HepG2 (cell line): ENCODE results near the gene ELOVL6. TPM values are rescaled to one million over a fixed set of nuclear protein-coding genes. Genes with fewer than 3 reads are reported as not detected.

ENCODE experiments used
- ATAC-seq: fragments of 200-7000 bp; cut with Tn5 transposase; 3 replicates; pipeline ENCODE4 v1.9.1; 2020; ENCODE audit warnings: mild to moderate bottlenecking, moderate library complexity
- BruUV-seq: library from RNA; stranded (reverse); fragments of 400-500 nt; replicated peaks from 2 replicates; lab custom pipeline; 2021; lab: Mats Ljungman, UMichigan
- CTCF ChIA-PET: fragments of 300-600 bp; formaldehyde crosslinking; extraction: SDS; loops from one replicate; lab custom pipeline; 2021; ENCODE audit warnings: low total read pairs, inconsistent platforms, low intra/inter-chr PET ratio; lab: Yijun Ruan, JAX
- POLR2A ChIA-PET: fragments of 350-600 bp; sonication (Branson Sonifier 250); formaldehyde crosslinking; loops from one replicate; lab custom pipeline; 2020; ENCODE audit warnings: antibody characterized with exemption, inconsistent platforms; lab: Yijun Ruan, JAX
- DNase-seq: peaks from one replicate; pipeline ENCODE4 v3.0.0-alpha.2; 2015; ENCODE audit warnings: low spot score
- FAIRE-seq: peaks from 3 replicates; lab custom pipeline; 2011; peaks lifted over from hg19 to GRCh38; lab: Jason Lieb, UNC
- H2AFZ ChIP-seq: one replicate; pipeline ENCODE4 v1.6.1; 2011; ENCODE audit warnings: low read length, inconsistent platforms
- H3K27ac ChIP-seq: fragments of 300-600 bp; 3 replicates; pipeline ENCODE4 v1.8.0; 2011; ENCODE audit warnings: mixed run types, mild to moderate bottlenecking, mixed read lengths, low read length, inconsistent platforms; ENCODE audit not compliant: insufficient read depth; ENCODE audit errors: extremely low read length
- H3K27me3 ChIP-seq, 2 experiments: fragments of 200-600 bp in 1 of 2; 2 replicates in 1 of 2; 3 replicates in 1 of 2; pipeline versions ENCODE4 v1.6.0 to v1.8.0; 2011; ENCODE audit warnings: low read length in 2 of 2, mild to moderate bottlenecking in 2 of 2, moderate library complexity in 2 of 2, inconsistent platforms in 1 of 2; ENCODE audit not compliant: insufficient read depth in 2 of 2, control insufficient read depth in 1 of 2
- H3K36me3 ChIP-seq, 2 experiments: fragments of 200-600 bp in 1 of 2; replicated peaks in 1 of 2; 2 replicates in 1 of 2; 3 replicates in 1 of 2; pipeline versions ENCODE4 v1.5.1 to v1.8.0; 2011; ENCODE audit warnings: low read length in 2 of 2, inconsistent platforms in 1 of 2; ENCODE audit not compliant: insufficient read depth in 2 of 2, control insufficient read depth in 1 of 2
- H3K4me1 ChIP-seq: 2 replicates; pipeline ENCODE4 v1.5.1; 2012; ENCODE audit warnings: low read length, inconsistent platforms; ENCODE audit not compliant: insufficient read depth
- H3K4me2 ChIP-seq: 2 replicates; pipeline ENCODE4 v1.6.0; 2011; ENCODE audit warnings: low read depth, low read length, inconsistent platforms
- H3K4me3 ChIP-seq, 3 experiments: fragments of 200-600 bp in 1 of 3; sonication (generic), shearing (Covaris generic) in 1 of 3; replicated peaks in 1 of 3; 2 replicates each; pipeline ENCODE4 v1.5.1; 2011 to 2016; ENCODE audit warnings: low read length in 3 of 3, inconsistent platforms in 2 of 3, low read depth in 2 of 3, mild to moderate bottlenecking in 2 of 3, control low read depth in 1 of 3, mixed read lengths in 1 of 3; ENCODE audit not compliant: insufficient read depth in 1 of 3
- H3K79me2 ChIP-seq: one replicate; pipeline ENCODE4 v1.6.1; 2011; ENCODE audit warnings: low read length, inconsistent platforms; ENCODE audit not compliant: insufficient read depth
- H3K9ac ChIP-seq: 2 replicates; pipeline ENCODE4 v1.6.0; 2011; ENCODE audit warnings: mild to moderate bottlenecking, low read depth, low read length, inconsistent platforms; ENCODE audit not compliant: insufficient read depth
- H3K9me3 ChIP-seq: 2 replicates; pipeline ENCODE4 v1.5.1; 2012; ENCODE audit warnings: mild to moderate bottlenecking, low read length
- H4K20me1 ChIP-seq: 2 replicates; pipeline ENCODE4 v1.6.0; 2011; ENCODE audit warnings: inconsistent platforms, mild to moderate bottlenecking, low read length, moderate library complexity; ENCODE audit not compliant: insufficient read depth
- ARHGAP35 ChIP-seq: sonication (generic); formaldehyde crosslinking; IDR thresholded peaks from 2 replicates; pipeline ENCODE4 v1.9.0; 2022; ENCODE audit warnings: mild to moderate bottlenecking, inconsistent platforms, moderate library complexity, missing genetic modification reagents, borderline replicate concordance
- ATF7 ChIP-seq, 2 experiments: fragments of 450-650 bp in 1 of 2; sonication (generic) in 1 of 2; formaldehyde crosslinking in 1 of 2; IDR thresholded peaks; 2 replicates each; pipeline versions ENCODE4 v1.4.0 to v1.6.1; 2016 to 2020; ENCODE audit warnings: antibody characterized with exemption in 1 of 2, mild to moderate bottlenecking in 1 of 2, missing genetic modification reagents in 1 of 2
- BRCA1 ChIP-seq: sonication (generic); formaldehyde crosslinking; IDR thresholded peaks from 2 replicates; pipeline ENCODE4 v1.4.0; 2020; ENCODE audit warnings: missing genetic modification reagents
- DMAP1 ChIP-seq: IDR thresholded peaks from 2 replicates; pipeline ENCODE4 v1.6.1; 2016
- DMTF1 ChIP-seq: sonication (generic); formaldehyde crosslinking; IDR thresholded peaks from 2 replicates; pipeline ENCODE4 v1.4.0; 2020; ENCODE audit warnings: mild to moderate bottlenecking, missing genetic modification reagents
- ELF3 ChIP-seq: IDR thresholded peaks from 2 replicates; pipeline ENCODE4 v1.6.1; 2016; ENCODE audit warnings: missing genetic modification reagents, missing compliant biosample characterization
- HIVEP1 ChIP-seq: sonication (generic); formaldehyde crosslinking; IDR thresholded peaks from 2 replicates; pipeline ENCODE4 v1.4.0; 2020; ENCODE audit warnings: mild to moderate bottlenecking, missing genetic modification reagents
- KDM5B ChIP-seq: sonication (generic); formaldehyde crosslinking; IDR thresholded peaks from 2 replicates; pipeline ENCODE4 v1.4.0; 2020; ENCODE audit warnings: missing genetic modification reagents, mild to moderate bottlenecking, borderline replicate concordance
- MLLT10 ChIP-seq: sonication (generic); formaldehyde crosslinking; IDR thresholded peaks from 2 replicates; pipeline ENCODE4 v1.4.0; 2020; ENCODE audit warnings: missing genetic modification reagents
- MTA3 ChIP-seq: sonication (generic); formaldehyde crosslinking; IDR thresholded peaks from 2 replicates; pipeline ENCODE4 v1.4.0; 2020; ENCODE audit warnings: missing genetic modification reagents
- TIGD3 ChIP-seq: sonication (generic); formaldehyde crosslinking; IDR thresholded peaks from 2 replicates; pipeline ENCODE4 v1.5.1; 2020; ENCODE audit warnings: mild to moderate bottlenecking, missing genetic modification reagents, borderline replicate concordance
- UBTF ChIP-seq: sonication (generic); formaldehyde crosslinking; IDR thresholded peaks from 2 replicates; pipeline ENCODE4 v1.4.0; 2020; ENCODE audit warnings: mild to moderate bottlenecking, missing genetic modification reagents
- ZNF280B ChIP-seq: sonication (generic); formaldehyde crosslinking; IDR thresholded peaks from 2 replicates; pipeline ENCODE4 v1.5.0; 2020; ENCODE audit warnings: missing genetic modification reagents, mild to moderate bottlenecking, borderline replicate concordance
- ZNF800 ChIP-seq: sonication (generic); formaldehyde crosslinking; IDR thresholded peaks from 2 replicates; pipeline ENCODE4 v1.4.0; 2020; ENCODE audit warnings: missing genetic modification reagents
- ZNF839 ChIP-seq: sonication (generic); formaldehyde crosslinking; IDR thresholded peaks from 2 replicates; pipeline ENCODE4 v1.4.0; 2020; ENCODE audit warnings: missing genetic modification reagents, mild to moderate bottlenecking, borderline replicate concordance
- WGBS: methylation state at CpG from one replicate; pipeline ENCODE4 v1.1.6; 2017; ENCODE audit warnings: low lambda C conversion rate; 5-methylcytosine and 5-hydroxymethylcytosine counted together
- in situ Hi-C: cut with HindIII; loops from 2 replicates; pipeline ENCODE4 v1.10.0; 2017; ENCODE audit warnings: low pct_unique_long_range_greater_than_20kb; ENCODE audit not compliant: extremely low pct_ligation_motif_present
- intact Hi-C: fragments of 100-400 bp; cut with micrococcal nuclease; formaldehyde crosslinking; loops from one replicate; pipeline ENCODE4 v1.10.0; 2022; ENCODE audit not compliant: unreplicated experiment
- polyA plus RNA-seq, 8 experiments: library from polyadenylated mRNA; depleted of rRNA in 3 of 8; stranded (reverse) in 7 of 8; unstranded in 1 of 8; fragments of >200 nt; fragmentation: Illumina TruSeq in 4 of 8; extraction: Trizol in 4 of 8; gene quantifications; 2 replicates each; pipeline versions ENCODE4 v1.2.1 to v1.2.3, GENCODE V29; 2011 to 2016; ENCODE audit warnings: low read depth in 4 of 8, missing spikeins in 1 of 8, mixed read lengths in 1 of 8; ENCODE audit not compliant: insufficient read depth in 1 of 8
- total RNA-seq, 5 experiments: library from RNA; depleted of rRNA; stranded (reverse); fragments of >200 nt; fragmentation: Illumina TruSeq; extraction: Trizol; gene quantifications; 2 replicates each; pipeline ENCODE4 v1.2.3, GENCODE V29; 2016; ENCODE audit warnings: low read depth in 1 of 5

Gene ELOVL6
- total and polyA plus RNA-seq, 2 of the 13 experiments (the other 11 are each of a cell fraction or from before 2014, with no cell fraction given) = 14.1 to 23.2 TPM

- H3K9ac ChIP-seq = no peak overlapping the region
- H2AFZ ChIP-seq = no peak overlapping the region
- intact Hi-C loops (no loop called here), in situ Hi-C loops (no loop called here)
- DNase-seq (no peak), ATAC-seq (no peak), FAIRE-seq (no peak)
- H4K20me1 ChIP-seq = no peaks in the 10 kb centered on the region
- ChIA-PET CTCF (no interaction called here), POLR2A (no interaction called here)
- H3K27ac ChIP-seq = no peak overlapping the region
- H3K4me2 ChIP-seq = no peak overlapping the region
- H3K27me3 ChIP-seq = no peaks in the 10 kb centered on the region
- 0 out of 5 replicates have a peak, but pooled peaks cover 0 to 7% of the 10 kb centered on the region in 2 experiments for H3K36me3 ChIP-seq
- H3K79me2 ChIP-seq = peaks cover 2% of the 10 kb centered on the region
- H3K9me3 ChIP-seq = no peaks in the 10 kb centered on the region
- H3K4me1 ChIP-seq = peaks cover 18% of the 10 kb centered on the region
- no TSS peak for BruUV-seq
- no peak overlapping the region for H3K4me3 ChIP-seq
- WGBS = 95% methylated on average over 7 of the region's 7 CpGs
- TF ChIP-seq KDM5B (no peak), DMAP1 (CRISPR knock-in tag) (no peak), ATF7 (IDR thresholded peaks at IDR 0.05) (no peak), ATF7 (CRISPR knock-in tag; IDR thresholded peaks at IDR 0.05) (no peak), ARHGAP35 (CRISPR knock-in tag) (no peak), ZNF280B (CRISPR knock-in tag) (no peak), UBTF (CRISPR knock-in tag) (no peak), DMTF1 (CRISPR knock-in tag) (no peak), ZNF839 (CRISPR knock-in tag) (no peak), TIGD3 (CRISPR knock-in tag) (no peak), MTA3 (CRISPR knock-in tag) (no peak), ELF3 (CRISPR knock-in tag) (no peak), MLLT10 (no peak), BRCA1 (no peak), ZNF800 (no peak), HIVEP1 (no peak)
Observed at GRCh38 chr4:110149089-110149488, 49.3 kb downstream of the ELOVL6 start.
